ENCODE results near the gene MCAM. TPM values are rescaled to one million over a fixed set of nuclear protein-coding genes. Genes with fewer than 3 reads are reported as not detected.
A peak's percentile ranks its signal among the peaks of the same experiment; 100 is the strongest.

MCAM gene
- total and polyA plus RNA-seq, 2 donors (not counting 3 experiments of a cell fraction or from before 2014, with no cell fraction given), result 1,027 to 2,543 TPM

GRCh38 chr11:119338965-119339588 is 22.1 kb upstream of the MCAM start:
- no peaks in the 10 kb centered on the region for H3K9me1 ChIP-seq (replicated peaks; ENCODE audit: control insufficient read depth, extremely low read depth, insufficient read depth, low read length)
- FAIRE-seq (peak; percentile 47), DNase-seq (ENCODE audit: low read depth, low spot score) (peak; percentile 49)
- TSS peak; percentile 75 for BruUV-seq (replicated peaks)
- H3K4me2 ChIP-seq (ENCODE audit: insufficient read depth, low read length), result peak overlapping the region; percentile 64
- no peaks in the 10 kb centered on the region for H3K27me3 ChIP-seq (ENCODE audit: control insufficient read depth in 2 of 2, insufficient read depth in 2 of 2, low read length in 2 of 2)
- ChIA-PET POLR2A (interaction anchor here (0.8 to 2.3 kb wide), 4 partner anchors 22 to 245 kb away, joined by 3 to 18 read pairs (median 14); partner anchors contain the start of gene MCAM), CTCF (interaction anchor here (0.6 to 6.3 kb wide), 37 partner anchors 12 to 390 kb away, joined by 3 to 301 read pairs (median 6); partner anchors contain the start of genes CBL, CENATAC, DPAGT1 and HINFP)
- peaks cover 40% of the 10 kb centered on the region for H3K4me1 ChIP-seq (ENCODE audit: control insufficient read depth, extremely low read depth, insufficient read depth, low read length)
- H2AFZ ChIP-seq (ENCODE audit: low read depth, low read length), result no peak overlapping the region
- H3K36me3 ChIP-seq (ENCODE audit: control insufficient read depth in 2 of 2, extremely low read depth in 1 of 2, insufficient read depth in 2 of 2, low read length in 2 of 2), result peaks cover 0 to 2% of the 10 kb centered on the region in 2 experiments
- dilution Hi-C loops (cut with MboI; ENCODE audit: extremely low pct_ligation_motif_present, low sequenced_read_pairs), result no loop called here
- peaks cover 23% of the 10 kb centered on the region for H3K79me2 ChIP-seq (ENCODE audit: control insufficient read depth, insufficient read depth, low read length)
- no peaks in the 10 kb centered on the region for H4K20me1 ChIP-seq (replicated peaks; ENCODE audit: control insufficient read depth, extremely low read depth, insufficient read depth, low read length)
- TF ChIP-seq CTCF (IDR thresholded peaks at IDR 0.05; ENCODE audit: extremely low read depth in 1 of 2, insufficient read depth in 1 of 2, low read depth in 1 of 2, low read length in 2 of 2) (no peak), POLR2AphosphoS5 (IDR thresholded peaks at IDR 0.05; ENCODE audit: insufficient read depth, low read depth, low read length) (no peak), JUN (IDR thresholded peaks at IDR 0.05; ENCODE audit: borderline replicate concordance, insufficient read depth, insufficient read length, low read depth) (no peak), EZH2 (IDR thresholded peaks at IDR 0.05; ENCODE audit: borderline replicate concordance, low read depth, low read length, severe bottlenecking) (no peak), POLR2A (IDR thresholded peaks at IDR 0.05; ENCODE audit: low read depth, low read length) (no peak), MAX (IDR thresholded peaks at IDR 0.05; ENCODE audit: insufficient read depth, insufficient read length) (no peak), FOS (IDR thresholded peaks at IDR 0.05; ENCODE audit: borderline replicate concordance, insufficient read depth, low read length) (no peak), MYC (IDR thresholded peaks at IDR 0.05; ENCODE audit: low read depth, low read length) (no peak), GATA2 (IDR thresholded peaks at IDR 0.05; ENCODE audit: insufficient read depth, insufficient read length, low read depth, low read length) (no peak)
- no peaks in the 10 kb centered on the region for H3K9me3 ChIP-seq (replicated peaks; ENCODE audit: control insufficient read depth, insufficient read depth, low read length)
- peak overlapping the region; percentile 75 for H3K9ac ChIP-seq (replicated peaks; ENCODE audit: extremely low read depth, insufficient read depth, low read length)
- intact Hi-C loops (cut with micrococcal nuclease), result loop anchor here (1.0 to 2.0 kb wide), 5 partner anchors 18 to 274 kb away; partner anchors contain the start of gene CBL
- H3K4me3 ChIP-seq (replicated peaks in 1 of 3; ENCODE audit: insufficient read depth in 1 of 3, low read depth in 1 of 3, low read length in 3 of 3), result peak overlapping the region in 2 of 3 experiments; percentile 41 to 90
- H3K27ac ChIP-seq (ENCODE audit: insufficient read depth, low read depth, low read length), result no peak overlapping the region

All from endothelial cell of umbilical vein (primary cell).